Tibial artery (tissue), 4 donors: ENCODE results near the gene MEF2D.

Source experiments
- DNase-seq, 2 donors: peaks; one replicate each; pipeline ENCODE4 v3.0.0-alpha.2; 2019
- H3K27ac ChIP-seq, 2 donors: fragments of 200-600 bp; sonication (generic) in 1 of 2; 1 replicate in 1 of 2; 2 replicates in 1 of 2; pipeline ENCODE4 v1.5.1; 2018 to 2019; ENCODE audit warnings: mild to moderate bottlenecking in 1 of 2
- H3K27me3 ChIP-seq, 2 donors: fragments of 200-600 bp; sonication (generic) in 1 of 2; one replicate each; pipeline versions ENCODE4 v1.5.1 to v1.6.0; 2016 to 2019
- H3K36me3 ChIP-seq, 3 donors: fragments of 200-600 bp; sonication (generic) in 2 of 3; one replicate each; pipeline ENCODE4 v1.5.1; 2016 to 2019; ENCODE audit warnings: mild to moderate bottlenecking in 2 of 3
- H3K4me1 ChIP-seq, 4 donors: fragments of 200-600 bp; sonication (generic) in 2 of 4; 1 replicate in 3 of 4; 2 replicates in 1 of 4; pipeline ENCODE4 v1.5.1; 2016 to 2019
- H3K4me3 ChIP-seq, 2 donors: fragments of 200-600 bp; sonication (generic) in 1 of 2; 1 replicate in 1 of 2; 2 replicates in 1 of 2; pipeline ENCODE4 v1.5.1; 2018 to 2019; ENCODE audit warnings: mild to moderate bottlenecking in 2 of 2
- H3K9me3 ChIP-seq, 3 donors: fragments of 200-600 bp; sonication (generic) in 1 of 3; one replicate each; pipeline ENCODE4 v1.5.1; 2016 to 2019
- CTCF ChIP-seq, 2 experiments: fragments of 200-600 bp in 1 of 2; fragments of 450-650 bp in 1 of 2; IDR thresholded peaks; one replicate each; pipeline ENCODE4 v1.5.1; 2017 to 2019; ENCODE audit warnings: antibody characterized with exemption in 2 of 2, mild to moderate bottlenecking in 1 of 2, moderate library complexity in 1 of 2
- intact Hi-C: fragments of 100-400 bp; cut with DNase I; formaldehyde crosslinking; loops from one replicate; pipeline ENCODE4 v1.15.0; 2023; ENCODE audit warnings: low total_unique reads

The MEF2D gene

GRCh38 chr1:156458181-156458503 lies 42.4 kb downstream of the MEF2D start:
- H3K9me3 ChIP-seq: no peaks in the 10 kb centered on the region
- no peaks in the 10 kb centered on the region for H3K36me3 ChIP-seq
- DNase-seq: peak in 1 of 2 donors; percentile 71
- intact Hi-C loops: no loop called here
- peaks cover 0 to 39% (median 13%) of the 10 kb centered on the region in 4 donors for H3K4me1 ChIP-seq
- no peaks in the 10 kb centered on the region for H3K27me3 ChIP-seq
- H3K4me3 ChIP-seq: no peak overlapping the region
- TF ChIP-seq CTCF (IDR thresholded peaks at IDR 0.05): no peak
- peak overlapping the region; percentile 91 to 100 for H3K27ac ChIP-seq

- DNase-seq: peak; percentile 99 to 100
- no peaks in the 10 kb centered on the region for H3K27me3 ChIP-seq
- H3K9me3 ChIP-seq: no peaks in the 10 kb centered on the region
- H3K4me1 ChIP-seq: peaks cover 0 to 26% (median 6%) of the 10 kb centered on the region in 4 donors
- intact Hi-C loops: no loop called here
- no peaks in the 10 kb centered on the region for H3K36me3 ChIP-seq
- peak overlapping the region; percentile 91 to 100 for H3K27ac ChIP-seq
- no peak for TF ChIP-seq CTCF (IDR thresholded peaks at IDR 0.05)
- peak overlapping the region; percentile 53 to 71 for H3K4me3 ChIP-seq
Measured at GRCh38 chr1:156456625-156457465, 43.7 kb downstream of the MEF2D start.

- no peak overlapping the region for H3K4me3 ChIP-seq
- TF ChIP-seq CTCF (IDR thresholded peaks at IDR 0.05): no peak
- peak in 1 of 2 donors; percentile 34 for DNase-seq
- no peaks in the 10 kb centered on the region for H3K36me3 ChIP-seq
- H3K27me3 ChIP-seq: no peaks in the 10 kb centered on the region
- peaks cover 0 to 23% (median 5%) of the 10 kb centered on the region in 4 donors for H3K4me1 ChIP-seq
- intact Hi-C loops: no loop called here
- no peaks in the 10 kb centered on the region for H3K9me3 ChIP-seq
- H3K27ac ChIP-seq: peak overlapping the region in 1 of 2 donors; percentile 91
Measured at GRCh38 chr1:156455362-156455761, 45.2 kb downstream of the MEF2D start.

- no peak for DNase-seq
- Histone ChIP-seq H3K4me3 (no peak overlapping the region), H3K9me3 (no peaks in the 10 kb centered on the region), H3K36me3 (no peaks in the 10 kb centered on the region), H3K27me3 (peaks cover 0 to 8% of the 10 kb centered on the region in 2 donors), H3K4me1 (peaks cover 0 to 10% (median 4%) of the 10 kb centered on the region in 4 donors), H3K27ac (no peak overlapping the region)
- TF ChIP-seq CTCF (IDR thresholded peaks at IDR 0.05): no peak
- intact Hi-C loops: loop anchor here (5.0 kb wide), 1 partner anchor 154 kb away; no protein-coding TSS in a partner anchor
Measured at GRCh38 chr1:156452907-156453306, 47.7 kb downstream of the MEF2D start.

DNA sequence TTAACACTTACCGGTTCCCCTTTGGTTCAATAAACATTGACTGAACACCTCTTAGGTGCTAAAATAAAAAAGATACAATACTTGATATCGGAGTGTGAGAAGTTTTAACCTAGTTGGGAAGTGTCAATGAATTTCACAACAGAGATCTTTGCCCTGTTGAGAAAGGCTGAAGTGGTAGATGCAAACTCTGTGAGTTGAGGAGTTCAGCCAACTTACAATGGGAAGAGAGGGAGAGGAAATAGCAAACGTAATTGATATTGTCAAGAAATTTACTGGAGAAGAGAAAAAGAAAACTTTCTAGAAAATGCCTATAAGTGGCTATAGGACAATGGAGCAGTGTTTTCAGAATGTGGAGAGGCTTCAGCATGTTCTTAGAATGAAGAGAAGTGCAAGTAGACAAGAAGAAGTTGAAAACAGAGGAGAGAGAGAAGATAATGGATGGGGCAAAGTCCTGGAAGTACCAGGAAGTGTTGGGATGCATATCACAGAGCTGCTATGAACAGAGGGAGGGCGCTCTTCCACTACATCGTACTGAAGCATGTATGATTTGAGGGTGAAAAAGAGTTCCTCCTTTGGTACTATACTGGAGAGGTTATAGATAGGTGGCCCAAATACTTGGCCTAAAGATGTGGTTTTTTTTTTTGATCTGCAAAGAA lies 48.9 kb downstream of the MEF2D start:
- Histone ChIP-seq H3K4me3 (no peak overlapping the region), H3K9me3 (no peaks in the 10 kb centered on the region), H3K27ac (no peak overlapping the region), H3K27me3 (peaks cover 0 to 8% of the 10 kb centered on the region in 2 donors), H3K36me3 (no peaks in the 10 kb centered on the region), H3K4me1 (peaks cover 0 to 5% (median 0%) of the 10 kb centered on the region in 4 donors)
- intact Hi-C loops: loop anchor here (5.0 kb wide), 1 partner anchor 156 kb away; no protein-coding TSS in a partner anchor
- no peak for DNase-seq
- TF ChIP-seq CTCF (IDR thresholded peaks at IDR 0.05): no peak
